SK-N-MC (cell line): ENCODE data around the gene CAMSAP1.

ENCODE experiments used
- EZH2 ChIP-seq: fragments of 200-600 bp; sonication (generic); IDR thresholded peaks from one replicate; pipeline ENCODE4 v1.6.1; 2017; ENCODE audit warnings: antibody characterized with exemption
- POLR2AphosphoS5 ChIP-seq: IDR thresholded peaks from 2 replicates; pipeline ENCODE4 v1.6.1; 2012; ENCODE audit warnings: mild to moderate bottlenecking, low read depth, low read length, borderline replicate concordance

DNA sequence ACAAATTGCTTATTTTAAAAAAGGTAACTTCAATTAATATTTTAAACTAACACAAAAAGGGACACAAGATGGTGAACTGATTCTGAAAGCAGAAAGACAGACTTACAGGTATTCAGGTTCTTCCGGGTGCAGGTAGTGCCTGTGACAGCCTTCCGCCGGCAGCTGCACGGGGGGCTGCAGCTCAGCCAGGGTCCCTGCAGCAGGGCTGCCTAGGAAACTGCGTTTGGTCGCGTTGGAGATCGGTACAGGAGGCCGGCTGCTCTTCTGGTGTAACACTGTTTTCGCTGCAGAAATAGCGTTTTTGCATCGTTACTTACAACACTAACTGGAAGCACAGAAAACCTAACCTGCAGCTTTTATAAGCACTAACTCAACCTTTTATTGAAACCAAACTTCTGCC lies 80.0 kb downstream of the CAMSAP1 start:
- TF ChIP-seq POLR2AphosphoS5, result no peak
- TF ChIP-seq EZH2, result no peak
